Measurements from ENCODE around the gene PDE6D. TPM values are rescaled to one million over a fixed set of nuclear protein-coding genes. Genes with fewer than 3 reads are reported as not detected.
"Not testable (repeated sequence)": the region's sequence is repeated elsewhere in the genome, so short reads cannot be mapped to it uniquely, and the experiment has no call there.

Gene PDE6D
- polyA plus RNA-seq, 2 donors = 14.0 to 18.8 TPM

GRCh38 chr2:231748153-231748896 lies 32.8 kb downstream of the PDE6D start:
- not testable (repeated sequence) for H3K4me1 ChIP-seq (ENCODE audit: control insufficient read depth in 2 of 2, insufficient read depth in 2 of 2, low read length in 1 of 2); H3K36me3 ChIP-seq (ENCODE audit: control insufficient read depth in 2 of 2, insufficient read depth in 2 of 2, low read length in 1 of 2); H3K4me3 ChIP-seq (ENCODE audit: low read depth in 1 of 2, low read length in 2 of 2); H3K27me3 ChIP-seq (ENCODE audit: control insufficient read depth in 1 of 2, insufficient read depth in 2 of 2, low read length in 2 of 2); H3K27ac ChIP-seq (ENCODE audit: low read depth in 2 of 2, low read length in 1 of 2); H3K9me3 ChIP-seq (ENCODE audit: control insufficient read depth in 2 of 2, insufficient read depth in 1 of 2, low read depth in 1 of 2, low read length in 1 of 2)
- WGBS, 2 donors = 82 to 91% methylated on average over 6 of the region's 6 CpGs

- 77 to 78% methylated on average over 6 of the region's 6 CpGs for WGBS, 2 donors
- H3K9me3 ChIP-seq (ENCODE audit: control insufficient read depth in 2 of 2, insufficient read depth in 1 of 2, low read depth in 1 of 2, low read length in 1 of 2) = no peaks in the 10 kb centered on the region
- H3K36me3 ChIP-seq (ENCODE audit: control insufficient read depth in 2 of 2, insufficient read depth in 2 of 2, low read length in 1 of 2) = no peaks in the 10 kb centered on the region
These were observed 35.6 kb downstream of the PDE6D start for GRCh38 chr2:231745303-231746038.

DNA sequence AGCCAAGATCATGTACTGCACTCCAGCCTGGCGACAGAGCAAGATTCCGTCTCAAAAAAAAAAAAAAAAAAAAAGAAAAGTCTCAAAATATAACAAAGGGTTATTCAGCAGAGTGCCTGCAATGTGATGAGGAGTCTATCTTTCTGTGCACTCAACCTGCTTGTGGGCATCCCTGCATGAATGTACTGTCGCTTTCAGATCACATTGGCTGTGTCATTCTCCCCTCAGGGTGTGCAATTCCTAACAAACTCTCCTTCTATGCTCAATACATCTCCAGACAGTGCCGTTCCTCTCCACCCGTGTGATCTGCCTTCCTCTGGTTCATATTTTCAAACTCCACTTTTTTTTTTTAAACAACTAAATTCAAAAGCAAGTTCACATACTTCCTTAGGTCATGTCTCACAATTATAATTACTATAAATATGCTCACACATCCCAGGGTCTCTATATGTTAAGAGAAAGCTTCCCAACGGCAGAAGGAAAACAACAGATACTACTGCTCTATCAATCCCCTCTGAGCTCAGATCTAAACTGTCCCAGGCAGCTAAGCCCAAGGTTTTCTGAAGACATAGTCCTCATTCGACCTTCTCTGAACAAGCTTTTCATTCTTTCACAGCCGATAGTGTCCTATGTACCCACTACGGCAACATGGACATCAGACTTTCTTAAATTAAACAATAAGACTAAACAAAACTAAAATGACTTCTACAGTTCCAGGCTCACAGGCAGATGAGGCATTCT lies 37.5 kb downstream of the PDE6D start:
- 63 to 66% methylated on average over 9 of the region's 9 CpGs for WGBS, 2 donors
- Histone ChIP-seq H3K27me3 (ENCODE audit: control insufficient read depth in 1 of 2, insufficient read depth in 2 of 2, low read length in 2 of 2) (no peaks in the 10 kb centered on the region), H3K4me1 (ENCODE audit: control insufficient read depth in 2 of 2, insufficient read depth in 2 of 2, low read length in 1 of 2) (no peaks in the 10 kb centered on the region), H3K36me3 (ENCODE audit: control insufficient read depth in 2 of 2, insufficient read depth in 2 of 2, low read length in 1 of 2) (no peaks in the 10 kb centered on the region), H3K9me3 (ENCODE audit: control insufficient read depth in 2 of 2, insufficient read depth in 1 of 2, low read depth in 1 of 2, low read length in 1 of 2) (no peaks in the 10 kb centered on the region), H3K4me3 (ENCODE audit: low read depth in 1 of 2, low read length in 2 of 2) (no peak overlapping the region), H3K27ac (ENCODE audit: low read depth in 2 of 2, low read length in 1 of 2) (no peak overlapping the region)

More at GRCh38 chr2:231745303-231746038, 35.6 kb downstream of the PDE6D start:
- H3K4me1 ChIP-seq (ENCODE audit: control insufficient read depth in 2 of 2, insufficient read depth in 2 of 2, low read length in 1 of 2) = no peaks in the 10 kb centered on the region
- H3K4me3 ChIP-seq (ENCODE audit: low read depth in 1 of 2, low read length in 2 of 2) = no peak overlapping the region
- H3K27me3 ChIP-seq (ENCODE audit: control insufficient read depth in 1 of 2, insufficient read depth in 2 of 2, low read length in 2 of 2) = no peaks in the 10 kb centered on the region
- H3K27ac ChIP-seq (ENCODE audit: low read depth in 2 of 2, low read length in 1 of 2) = no peak overlapping the region

- Histone ChIP-seq H3K9me3 (ENCODE audit: control insufficient read depth in 2 of 2, insufficient read depth in 1 of 2, low read depth in 1 of 2, low read length in 1 of 2) (no peaks in the 10 kb centered on the region), H3K27ac (ENCODE audit: low read depth in 2 of 2, low read length in 1 of 2) (no peak overlapping the region), H3K4me1 (ENCODE audit: control insufficient read depth in 2 of 2, insufficient read depth in 2 of 2, low read length in 1 of 2) (no peaks in the 10 kb centered on the region), H3K27me3 (ENCODE audit: control insufficient read depth in 1 of 2, insufficient read depth in 2 of 2, low read length in 2 of 2) (no peaks in the 10 kb centered on the region), H3K4me3 (ENCODE audit: low read depth in 1 of 2, low read length in 2 of 2) (no peak overlapping the region), H3K36me3 (ENCODE audit: control insufficient read depth in 2 of 2, insufficient read depth in 2 of 2, low read length in 1 of 2) (peaks cover 0 to 4% of the 10 kb centered on the region in 2 donors)
- WGBS, 2 donors = 92 to 93% methylated on average over 7 of the region's 7 CpGs
These were observed 43.3 kb downstream of the PDE6D start for GRCh38 chr2:231737761-231738160.

DNA sequence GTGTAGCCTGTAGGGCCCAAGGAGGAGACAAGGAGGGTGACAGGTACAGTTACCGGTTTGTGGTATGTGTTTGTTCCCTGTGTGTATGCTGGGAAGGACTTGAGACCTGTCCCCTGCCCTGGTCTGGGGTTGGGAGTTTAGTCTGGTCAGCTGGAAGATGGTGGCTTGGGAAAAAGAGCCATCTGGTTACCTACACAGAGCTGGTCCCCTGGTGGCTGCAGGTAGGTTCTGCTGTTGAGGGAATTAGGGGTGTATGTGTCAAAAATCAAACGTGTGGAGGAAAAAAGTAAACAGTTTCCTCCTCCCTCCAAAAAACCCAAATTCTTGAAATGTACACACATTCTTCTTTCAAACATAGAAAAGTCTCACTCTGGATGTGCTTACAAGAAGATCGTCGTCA lies 48.5 kb downstream of the PDE6D start:
- no peak overlapping the region for H3K4me3 ChIP-seq (ENCODE audit: low read depth in 1 of 2, low read length in 2 of 2)
- H3K9me3 ChIP-seq (ENCODE audit: control insufficient read depth in 2 of 2, insufficient read depth in 1 of 2, low read depth in 1 of 2, low read length in 1 of 2) = no peaks in the 10 kb centered on the region
- WGBS, 2 donors = 77 to 80% methylated on average over 4 of the region's 4 CpGs
- H3K4me1 ChIP-seq (ENCODE audit: control insufficient read depth in 2 of 2, insufficient read depth in 2 of 2, low read length in 1 of 2) = no peaks in the 10 kb centered on the region
- peaks cover 2% of the 10 kb centered on the region in 2 donors for H3K36me3 ChIP-seq (ENCODE audit: control insufficient read depth in 2 of 2, insufficient read depth in 2 of 2, low read length in 1 of 2)
- no peaks in the 10 kb centered on the region for H3K27me3 ChIP-seq (ENCODE audit: control insufficient read depth in 1 of 2, insufficient read depth in 2 of 2, low read length in 2 of 2)
- H3K27ac ChIP-seq (ENCODE audit: low read depth in 2 of 2, low read length in 1 of 2) = no peak overlapping the region

GRCh38 chr2:231727621-231728020 lies 53.5 kb downstream of the PDE6D start:
- no peaks in the 10 kb centered on the region for H3K27me3 ChIP-seq (ENCODE audit: control insufficient read depth in 1 of 2, insufficient read depth in 2 of 2, low read length in 2 of 2)
- WGBS, 2 donors = 63% methylated on average over 4 of the region's 4 CpGs
- H3K4me1 ChIP-seq (ENCODE audit: control insufficient read depth in 2 of 2, insufficient read depth in 2 of 2, low read length in 1 of 2) = no peaks in the 10 kb centered on the region
- no peaks in the 10 kb centered on the region for H3K9me3 ChIP-seq (ENCODE audit: control insufficient read depth in 2 of 2, insufficient read depth in 1 of 2, low read depth in 1 of 2, low read length in 1 of 2)
- peaks cover 0 to 2% of the 10 kb centered on the region in 2 donors for H3K36me3 ChIP-seq (ENCODE audit: control insufficient read depth in 2 of 2, insufficient read depth in 2 of 2, low read length in 1 of 2)
- no peak overlapping the region for H3K4me3 ChIP-seq (ENCODE audit: low read depth in 1 of 2, low read length in 2 of 2)
- no peak overlapping the region for H3K27ac ChIP-seq (ENCODE audit: low read depth in 2 of 2, low read length in 1 of 2)

DNA sequence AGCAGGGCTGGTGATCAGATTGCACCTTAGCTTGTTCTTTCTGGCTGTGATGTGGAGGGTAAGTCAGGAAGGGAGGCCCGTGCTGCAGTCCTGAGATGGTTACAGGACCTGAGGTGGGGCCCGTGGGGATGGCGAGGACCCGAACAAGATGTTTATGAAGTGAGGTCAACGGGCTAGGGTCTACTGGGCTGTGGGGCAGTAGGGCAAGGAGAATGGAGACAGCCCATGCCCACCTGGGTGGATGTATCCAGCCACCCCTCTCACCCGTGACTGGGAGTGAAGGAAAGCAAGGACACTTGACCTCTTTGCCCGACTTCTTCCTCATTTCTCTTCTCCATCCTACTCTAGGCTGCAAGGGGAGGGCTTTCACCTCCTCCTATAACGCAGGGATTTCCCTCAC lies 54.8 kb downstream of the PDE6D start:
- 87 to 88% methylated on average over 8 of the region's 8 CpGs for WGBS, 2 donors

GRCh38 chr2:231725476-231725875 lies 55.6 kb downstream of the PDE6D start:
- H3K4me3 ChIP-seq (ENCODE audit: low read depth in 1 of 2, low read length in 2 of 2) = no peak overlapping the region
- WGBS, 2 donors = 75 to 88% methylated on average over 10 of the region's 10 CpGs
- H3K4me1 ChIP-seq (ENCODE audit: control insufficient read depth in 2 of 2, insufficient read depth in 2 of 2, low read length in 1 of 2) = peaks cover 0 to 2% of the 10 kb centered on the region in 2 donors
- H3K36me3 ChIP-seq (ENCODE audit: control insufficient read depth in 2 of 2, insufficient read depth in 2 of 2, low read length in 1 of 2) = no peaks in the 10 kb centered on the region
- no peaks in the 10 kb centered on the region for H3K9me3 ChIP-seq (ENCODE audit: control insufficient read depth in 2 of 2, insufficient read depth in 1 of 2, low read depth in 1 of 2, low read length in 1 of 2)
- no peaks in the 10 kb centered on the region for H3K27me3 ChIP-seq (ENCODE audit: control insufficient read depth in 1 of 2, insufficient read depth in 2 of 2, low read length in 2 of 2)
- no peak overlapping the region for H3K27ac ChIP-seq (ENCODE audit: low read depth in 2 of 2, low read length in 1 of 2)

More for the DNA sequence above, 54.8 kb downstream of the PDE6D start:
- Histone ChIP-seq H3K27ac (ENCODE audit: low read depth in 2 of 2, low read length in 1 of 2) (no peak overlapping the region), H3K27me3 (ENCODE audit: control insufficient read depth in 1 of 2, insufficient read depth in 2 of 2, low read length in 2 of 2) (no peaks in the 10 kb centered on the region), H3K4me1 (ENCODE audit: control insufficient read depth in 2 of 2, insufficient read depth in 2 of 2, low read length in 1 of 2) (peaks cover 0 to 2% of the 10 kb centered on the region in 2 donors), H3K4me3 (ENCODE audit: low read depth in 1 of 2, low read length in 2 of 2) (no peak overlapping the region), H3K9me3 (ENCODE audit: control insufficient read depth in 2 of 2, insufficient read depth in 1 of 2, low read depth in 1 of 2, low read length in 1 of 2) (no peaks in the 10 kb centered on the region), H3K36me3 (ENCODE audit: control insufficient read depth in 2 of 2, insufficient read depth in 2 of 2, low read length in 1 of 2) (no peaks in the 10 kb centered on the region)

- no peaks in the 10 kb centered on the region for H3K36me3 ChIP-seq (ENCODE audit: control insufficient read depth in 2 of 2, insufficient read depth in 2 of 2, low read length in 1 of 2)
- no peak overlapping the region for H3K27ac ChIP-seq (ENCODE audit: low read depth in 2 of 2, low read length in 1 of 2)
These were observed 58.3 kb downstream of the PDE6D start for GRCh38 chr2:231722721-231723307.

More at GRCh38 chr2:231722721-231723307, 58.3 kb downstream of the PDE6D start:
- 92% methylated on average over 8 of the region's 8 CpGs for WGBS, 2 donors
- Histone ChIP-seq H3K4me1 (ENCODE audit: control insufficient read depth in 2 of 2, insufficient read depth in 2 of 2, low read length in 1 of 2) (peaks cover 0 to 2% of the 10 kb centered on the region in 2 donors), H3K9me3 (ENCODE audit: control insufficient read depth in 2 of 2, insufficient read depth in 1 of 2, low read depth in 1 of 2, low read length in 1 of 2) (no peaks in the 10 kb centered on the region), H3K27me3 (ENCODE audit: control insufficient read depth in 1 of 2, insufficient read depth in 2 of 2, low read length in 2 of 2) (no peaks in the 10 kb centered on the region), H3K4me3 (ENCODE audit: low read depth in 1 of 2, low read length in 2 of 2) (no peak overlapping the region)

Data from esophagus (tissue), 2 donors.